NT2/D1 (cell line): ENCODE measurements around the gene IL1RAP.
A peak's percentile ranks its signal among the peaks of the same experiment; 100 is the strongest.

Experiments
- SUZ12 ChIP-seq: IDR thresholded peaks from 2 replicates; pipeline ENCODE4 v1.6.1; 2011; ENCODE audit not compliant: insufficient read length, insufficient read depth; ENCODE audit errors: extremely low read depth
- YY1 ChIP-seq: IDR thresholded peaks from 2 replicates; pipeline ENCODE4 v1.6.1; 2011; ENCODE audit not compliant: insufficient read length, insufficient read depth
- ZNF274 ChIP-seq: IDR thresholded peaks from 2 replicates; pipeline ENCODE4 v1.6.1; 2011; ENCODE audit warnings: mild to moderate bottlenecking, low read depth, low read length

GRCh38 chr3:190552969-190553759 is 39.3 kb downstream of the IL1RAP start:
- peak; percentile 69 for TF ChIP-seq YY1
- no peak for TF ChIP-seq SUZ12
- TF ChIP-seq ZNF274, result no peak
